Measurements from ENCODE around the gene TBCC.

The TBCC gene

GRCh38 chr6:42696526-42697267 is 49.2 kb downstream of the TBCC start:
- no peak for TF ChIP-seq CTCF (IDR thresholded peaks at IDR 0.05; ENCODE audit: insufficient read depth, low read depth, low read length, missing control alignments)
- H3K4me3 ChIP-seq (ENCODE audit: low read length), result no peak overlapping the region
- no peak for DNase-seq (ENCODE audit: low read depth)

- no peak overlapping the region for H3K4me3 ChIP-seq (ENCODE audit: low read length)
- TF ChIP-seq CTCF (IDR thresholded peaks at IDR 0.05; ENCODE audit: insufficient read depth, low read depth, low read length, missing control alignments), result no peak
- peak; percentile 71 for DNase-seq (ENCODE audit: low read depth)
These were observed 51.3 kb downstream of the TBCC start for GRCh38 chr6:42694586-42694985.
